ENCODE results near the gene PGGHG.
"Not testable (repeated sequence)": the region's sequence is repeated elsewhere in the genome, so short reads cannot be mapped to it uniquely, and the experiment has no call there.

Gene PGGHG

GRCh38 chr11:285021-285893 lies 3.7 kb upstream of the PGGHG start:
- DNase-seq = no peak

GRCh38 chr11:285894-286220 lies 3.1 kb upstream of the PGGHG start:
- DNase-seq = no peak

GRCh38 chr11:286977-287820 lies 1.7 kb upstream of the PGGHG start:
- not testable (repeated sequence) for DNase-seq

GRCh38 chr11:287821-288477 lies 977 bp upstream of the PGGHG start:
- no peak for DNase-seq

- DNase-seq = no peak
These were observed 429 bp downstream of the PGGHG start for GRCh38 chr11:289398-289711.

GRCh38 chr11:289712-290620 lies 1.0 kb downstream of the PGGHG start:
- no peak for DNase-seq

GRCh38 chr11:290621-291231 lies 1.8 kb downstream of the PGGHG start:
- DNase-seq = no peak

GRCh38 chr11:291281-292210 lies 2.6 kb downstream of the PGGHG start:
- DNase-seq = no peak

GRCh38 chr11:292211-293121 lies 3.5 kb downstream of the PGGHG start:
- DNase-seq = no peak

- DNase-seq = no peak
These were observed 4.4 kb downstream of the PGGHG start for GRCh38 chr11:293271-293851.

GRCh38 chr11:293852-294661 lies 5.1 kb downstream of the PGGHG start:
- DNase-seq = no peak

GRCh38 chr11:294780-295179 lies 5.9 kb downstream of the PGGHG start:
- no peak for DNase-seq

GRCh38 chr11:295351-296170 lies 6.6 kb downstream of the PGGHG start:
- no peak for DNase-seq

GRCh38 chr11:296171-297050 lies 7.5 kb downstream of the PGGHG start:
- no peak for DNase-seq

GRCh38 chr11:297051-297585 lies 8.2 kb downstream of the PGGHG start:
- DNase-seq = no peak

Measured in C1 segment of cervical spinal cord (tissue), 14 donors.